Brain microvascular endothelial cell (primary cell): Measurements from ENCODE around the gene JMJD1C.
A peak's percentile ranks its signal among the peaks of the same experiment; 100 is the strongest.

Experiments used
- DNase-seq: peaks from one replicate; pipeline ENCODE4 v3.0.0-alpha.2; 2020
- H3K27ac ChIP-seq: fragments of 250-450 bp; sonication (Bioruptor Pico); 2 replicates; pipeline ENCODE4 v1.5.1; 2020; ENCODE audit warnings: mild to moderate bottlenecking, moderate library complexity
- H3K27me3 ChIP-seq: fragments of 250-450 bp; sonication (Bioruptor Pico); replicated peaks from 2 replicates; pipeline ENCODE4 v1.5.1; 2020; ENCODE audit warnings: mild to moderate bottlenecking
- H3K36me3 ChIP-seq: fragments of 250-450 bp; sonication (Bioruptor Pico); replicated peaks from 2 replicates; pipeline ENCODE4 v1.5.1; 2020; ENCODE audit warnings: mild to moderate bottlenecking
- H3K4me3 ChIP-seq: 2 replicates; pipeline ENCODE4 v1.5.1; 2011; ENCODE audit warnings: low read depth, mild to moderate bottlenecking, control low read depth, low read length, moderate library complexity
- CTCF ChIP-seq: IDR thresholded peaks from 2 replicates; pipeline ENCODE4 v1.5.1; 2011; ENCODE audit warnings: low read depth, mild to moderate bottlenecking, moderate library complexity, low read length, control low read depth, inconsistent platforms; ENCODE audit errors: missing control alignments
- in situ Hi-C: cut with HindIII; loops from 2 replicates; pipeline ENCODE4 v1.10.0; 2017; ENCODE audit warnings: low sequenced_read_pairs, low pct_ligation_motif_present

The JMJD1C gene

GRCh38 chr10:63414481-63415260 is 51.1 kb downstream of the JMJD1C start:
- no peak for TF ChIP-seq CTCF
- Histone ChIP-seq H3K4me3 (no peak overlapping the region), H3K27me3 (no peaks in the 10 kb centered on the region), H3K36me3 (no peaks in the 10 kb centered on the region), H3K27ac (no peak overlapping the region)
- no peak for DNase-seq
- in situ Hi-C loops = no loop called here

- in situ Hi-C loops = no loop called here
- H3K36me3 ChIP-seq = no peaks in the 10 kb centered on the region
- TF ChIP-seq CTCF = no peak
- no peak for DNase-seq
- H3K27me3 ChIP-seq = no peaks in the 10 kb centered on the region
- H3K4me3 ChIP-seq = no peak overlapping the region
- H3K27ac ChIP-seq = no peak overlapping the region
Measured at GRCh38 chr10:63413429-63413828, 52.3 kb downstream of the JMJD1C start.

GRCh38 chr10:63412304-63412703 is 53.5 kb downstream of the JMJD1C start:
- H3K4me3 ChIP-seq = no peak overlapping the region
- no peak for TF ChIP-seq CTCF
- H3K27me3 ChIP-seq = no peaks in the 10 kb centered on the region
- DNase-seq = no peak
- in situ Hi-C loops = no loop called here
- no peaks in the 10 kb centered on the region for H3K36me3 ChIP-seq
- no peak overlapping the region for H3K27ac ChIP-seq

GRCh38 chr10:63410633-63411032 is 55.1 kb downstream of the JMJD1C start:
- H3K4me3 ChIP-seq = no peak overlapping the region
- H3K27ac ChIP-seq = no peak overlapping the region
- in situ Hi-C loops = no loop called here

GRCh38 chr10:63409465-63410027 is 56.2 kb downstream of the JMJD1C start:
- peak; percentile 24 for DNase-seq
- no peak overlapping the region for H3K4me3 ChIP-seq
- in situ Hi-C loops = no loop called here
- TF ChIP-seq CTCF = no peak
- peak overlapping the region; percentile 10 for H3K27ac ChIP-seq
- no peaks in the 10 kb centered on the region for H3K36me3 ChIP-seq
- no peaks in the 10 kb centered on the region for H3K27me3 ChIP-seq

More at GRCh38 chr10:63410633-63411032, 55.1 kb downstream of the JMJD1C start:
- H3K36me3 ChIP-seq = no peaks in the 10 kb centered on the region
- no peak for TF ChIP-seq CTCF
- no peak for DNase-seq
- H3K27me3 ChIP-seq = no peaks in the 10 kb centered on the region

GRCh38 chr10:63407136-63407662 is 58.6 kb downstream of the JMJD1C start:
- Histone ChIP-seq H3K27ac (no peak overlapping the region), H3K27me3 (no peaks in the 10 kb centered on the region), H3K4me3 (no peak overlapping the region), H3K36me3 (no peaks in the 10 kb centered on the region)
- in situ Hi-C loops = no loop called here
- DNase-seq = no peak
- no peak for TF ChIP-seq CTCF
